GM18505 (cell line): ENCODE measurements around the gene KRTAP12-1.
"Not testable (repeated sequence)": the region's sequence is repeated elsewhere in the genome, so short reads cannot be mapped to it uniquely, and the experiment has no call there.

Source experiments
- ATAC-seq: cut with Tn5 transposase; IDR thresholded peaks from one replicate; pipeline ENCODE4 v1.9.1; 2021; ENCODE audit not compliant: unreplicated experiment
- POLR2A ChIP-seq: IDR thresholded peaks from 4 replicates; pipeline ENCODE4 v1.6.1; 2011; ENCODE audit warnings: borderline replicate concordance; ENCODE audit not compliant: insufficient read depth, insufficient read length; ENCODE audit errors: extremely low read depth

Gene KRTAP12-1

GRCh38 chr21:44697811-44698734, 16.1 kb upstream of the KRTAP12-1 start:
- no peak for TF ChIP-seq POLR2A
- ATAC-seq: no peak

DNA sequence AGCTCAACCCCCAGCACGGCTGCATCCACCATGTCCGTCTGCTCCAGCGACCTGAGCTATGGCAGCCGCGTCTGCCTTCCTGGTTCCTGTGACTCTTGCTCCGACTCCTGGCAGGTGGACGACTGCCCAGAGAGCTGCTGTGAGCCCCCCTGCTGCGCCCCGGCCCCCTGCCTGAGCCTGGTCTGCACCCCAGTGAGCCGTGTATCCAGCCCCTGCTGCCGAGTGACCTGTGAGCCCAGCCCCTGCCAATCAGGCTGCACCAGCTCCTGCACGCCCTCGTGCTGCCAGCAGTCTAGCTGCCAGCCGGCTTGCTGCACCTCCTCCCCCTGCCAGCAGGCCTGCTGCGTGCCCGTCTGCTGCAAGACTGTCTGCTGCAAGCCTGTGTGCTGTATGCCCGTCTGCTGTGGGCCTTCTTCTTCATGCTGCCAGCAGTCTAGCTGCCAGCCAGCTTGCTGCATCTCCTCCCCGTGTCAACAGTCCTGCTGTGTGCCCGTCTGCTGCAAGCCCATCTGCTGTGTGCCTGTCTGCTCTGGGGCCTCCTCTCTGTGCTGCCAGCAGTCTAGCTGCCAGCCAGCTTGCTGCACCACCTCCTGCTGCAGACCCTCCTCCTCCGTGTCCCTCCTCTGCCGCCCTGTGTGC, 15.3 kb upstream of the KRTAP12-1 start, which contains the start of gene KRTAP10-12:
Gene KRTAP10-12 (plus strand): TSS at position 1 of the 639 bp plus-strand sequence. CDS start 30 bp downstream, at position 31.
- ATAC-seq: not testable (repeated sequence)

DNA sequence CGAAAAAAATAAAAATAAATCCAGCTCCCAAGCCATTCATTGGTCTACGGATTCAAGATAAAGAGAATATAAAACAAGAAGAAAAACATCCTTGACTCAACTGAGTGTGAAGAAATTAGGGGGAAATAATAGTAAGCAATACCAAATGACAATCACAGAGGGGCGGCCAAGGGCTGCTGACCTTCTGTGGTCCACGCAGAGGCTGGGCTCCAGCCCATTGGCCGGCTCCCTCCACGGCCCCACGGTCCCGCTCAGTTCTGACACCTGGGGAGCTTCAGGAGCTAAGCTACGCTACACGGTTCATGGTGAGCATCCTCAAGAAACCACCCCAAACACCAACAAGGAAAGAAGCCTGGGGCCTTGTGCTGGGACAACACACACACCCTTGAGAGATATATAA, 14.6 kb upstream of the KRTAP12-1 start:
- TF ChIP-seq POLR2A: no peak
- no peak for ATAC-seq

DNA sequence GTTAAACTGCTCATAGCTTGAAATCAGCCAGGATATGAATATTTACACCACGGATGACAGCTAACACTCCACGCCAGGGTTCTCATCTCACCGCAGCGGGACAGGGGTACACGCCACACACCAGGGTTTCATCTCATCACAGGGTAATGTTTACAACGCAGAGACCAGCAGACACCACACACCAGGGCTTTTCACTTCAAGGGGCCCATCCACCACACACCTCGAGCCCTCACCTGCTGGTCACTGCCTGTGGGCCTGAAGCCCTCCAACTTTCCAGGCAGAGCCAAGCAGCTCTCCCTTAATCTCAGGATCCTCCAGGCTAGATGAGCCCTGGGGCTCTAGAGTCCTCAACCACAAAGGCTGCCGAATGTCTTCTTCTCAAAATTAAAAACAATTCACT, 13.7 kb upstream of the KRTAP12-1 start:
- ATAC-seq: no peak
- TF ChIP-seq POLR2A: no peak

- ATAC-seq: no peak
- TF ChIP-seq POLR2A: no peak
Observed at GRCh38 chr21:44695184-44695583, 13.2 kb upstream of the KRTAP12-1 start.

DNA sequence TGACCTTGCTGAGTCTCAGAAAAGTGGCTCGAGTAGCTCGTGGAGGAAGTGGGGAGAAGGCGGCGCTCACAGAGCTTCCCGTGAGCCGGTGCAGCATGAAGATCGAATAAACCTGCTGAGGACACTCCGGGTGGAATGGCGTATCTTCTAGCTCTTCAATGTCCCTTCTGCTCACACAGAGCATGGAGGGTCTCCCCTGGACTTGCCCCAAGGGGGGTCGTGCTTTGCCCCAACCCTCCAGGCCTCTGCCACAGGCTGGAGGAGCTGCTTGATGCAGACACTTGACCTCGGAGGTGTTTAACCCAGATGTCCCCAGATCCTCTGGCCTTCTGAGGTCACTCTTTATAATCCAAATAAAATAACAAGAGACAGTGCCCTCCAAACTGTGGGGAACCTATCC, 12.8 kb upstream of the KRTAP12-1 start:
- no peak for TF ChIP-seq POLR2A
- no peak for ATAC-seq

GRCh38 chr21:44692798-44693512, 11.0 kb upstream of the KRTAP12-1 start:
- no peak for ATAC-seq
- no peak for TF ChIP-seq POLR2A

DNA sequence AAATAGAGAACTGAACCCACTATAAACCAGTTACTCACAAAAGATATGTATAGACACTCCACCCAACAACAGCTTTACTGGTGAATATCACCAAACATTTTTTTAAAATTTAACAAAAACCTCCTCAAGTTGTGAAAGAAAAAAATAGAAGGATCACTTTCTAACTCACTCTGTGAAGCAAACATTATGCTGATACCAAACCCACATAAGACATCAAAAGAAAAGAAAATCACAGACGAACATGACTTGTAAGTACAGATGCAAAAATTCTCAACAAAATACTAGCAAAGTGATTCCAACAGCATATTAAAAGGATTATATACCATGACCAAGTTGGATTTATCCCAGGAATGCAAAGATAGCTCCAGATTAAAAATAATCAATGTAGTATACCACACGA, 9.7 kb upstream of the KRTAP12-1 start:
- TF ChIP-seq POLR2A: no peak
- ATAC-seq: no peak

- ATAC-seq: not testable (repeated sequence)
Observed at GRCh38 chr21:44689740-44690139, 7.8 kb upstream of the KRTAP12-1 start.

GRCh38 chr21:44687671-44688070, 5.7 kb upstream of the KRTAP12-1 start:
- TF ChIP-seq POLR2A: no peak
- no peak for ATAC-seq

DNA sequence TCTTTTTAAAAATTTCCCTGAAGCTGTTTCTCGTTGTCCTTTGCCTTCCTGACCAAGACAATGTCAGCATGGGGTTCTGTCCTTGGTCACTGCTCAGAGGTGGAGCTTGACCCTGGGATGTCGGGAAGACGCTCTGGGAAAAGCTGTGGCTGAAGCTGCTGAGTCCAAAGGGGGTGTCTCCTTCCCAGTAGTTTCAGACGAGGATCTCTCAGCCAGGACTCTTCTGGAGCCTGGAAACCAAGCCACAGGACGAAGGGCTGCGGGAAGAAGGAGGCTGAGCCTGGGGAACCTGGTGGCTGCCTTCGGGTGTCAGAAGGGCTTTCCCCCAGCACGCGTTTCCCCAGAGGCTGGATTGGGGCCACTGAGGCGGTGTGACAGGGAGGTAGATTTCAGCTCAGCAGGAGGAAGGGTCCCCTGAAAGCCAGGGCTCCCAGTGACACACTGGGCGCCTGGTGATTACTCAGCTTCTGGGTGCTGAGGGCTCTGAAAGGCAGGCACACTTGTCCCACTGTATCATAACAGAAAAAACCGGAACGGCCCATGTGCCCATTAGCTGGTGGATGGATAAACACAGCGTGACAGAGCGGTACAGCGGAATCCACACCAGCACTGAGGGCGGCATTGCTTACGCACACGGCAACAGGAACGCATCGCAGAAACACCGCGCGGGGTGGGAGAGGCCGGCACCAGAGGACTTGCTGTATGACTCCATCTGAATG, 5.0 kb upstream of the KRTAP12-1 start:
- no peak for ATAC-seq
- TF ChIP-seq POLR2A: no peak

- no peak for ATAC-seq
Observed at GRCh38 chr21:44686000-44686781, 4.2 kb upstream of the KRTAP12-1 start.

DNA sequence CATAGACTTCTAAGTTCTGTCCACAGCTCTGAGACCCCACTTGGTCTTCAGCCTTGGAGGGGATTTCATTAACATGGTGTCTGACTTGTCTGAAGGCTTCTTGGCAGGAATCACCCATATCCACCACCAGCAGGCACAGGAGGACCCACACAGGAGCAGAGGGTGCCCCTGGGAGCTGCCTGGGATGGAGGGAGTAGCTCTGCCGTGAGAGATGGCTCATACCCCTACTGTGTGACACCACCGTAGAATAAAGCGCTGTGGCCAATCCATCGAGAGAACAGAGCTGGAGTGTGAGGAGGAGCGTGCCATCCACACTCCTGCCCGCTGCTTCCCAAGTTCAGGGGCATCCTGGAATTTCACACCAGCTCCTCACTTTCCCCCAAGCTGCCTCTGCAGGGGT, 3.1 kb upstream of the KRTAP12-1 start:
- not testable (repeated sequence) for ATAC-seq

More at GRCh38 chr21:44686000-44686781, 4.2 kb upstream of the KRTAP12-1 start:
- no peak for TF ChIP-seq POLR2A
